H1 (cell line): ENCODE results near the gene TCF4. TPM values are rescaled to one million over a fixed set of nuclear protein-coding genes. Genes with fewer than 3 reads are reported as not detected.

Experiments used
- CTCF ChIA-PET: fragments of 300-600 bp; sonication (Branson Sonifier 250); formaldehyde crosslinking; loops from one replicate; lab custom pipeline; 2021; ENCODE audit not compliant: partially characterized antibody; lab: Charles Lee
- POLR2A ChIA-PET: fragments of 300-600 bp; sonication (Branson Sonifier 250); formaldehyde crosslinking; loops from one replicate; lab custom pipeline; 2021; ENCODE audit warnings: inconsistent platforms; ENCODE audit not compliant: partially characterized antibody; lab: Charles Lee
- DNase-seq, 2 experiments: peaks; one replicate each; pipeline versions ENCODE4 v3.0.0 to v3.0.0-alpha.2; 2010 to 2022; ENCODE audit warnings: low spot score in 2 of 2, low read depth in 1 of 2, mixed read lengths in 1 of 2
- FAIRE-seq: peaks from 2 replicates; lab custom pipeline; 2011; peaks lifted over from hg19 to GRCh38; lab: Jason Lieb, UNC
- H2AFZ ChIP-seq: 2 replicates; pipeline ENCODE4 v1.8.1; 2012; ENCODE audit warnings: low read length, inconsistent platforms
- H2AK5ac ChIP-seq: 2 replicates; pipeline ENCODE4 v1.6.1; 2013; ENCODE audit warnings: low read depth, low read length
- H2BK120ac ChIP-seq: replicated peaks from 2 replicates; pipeline ENCODE3; 2013; ENCODE audit warnings: low read depth, low read length, inconsistent platforms
- H2BK12ac ChIP-seq: 2 replicates; pipeline ENCODE4 v1.6.1; 2013; ENCODE audit warnings: low read depth, low read length
- H2BK15ac ChIP-seq: 2 replicates; pipeline ENCODE4 v1.6.1; 2013; ENCODE audit warnings: low read length
- H2BK20ac ChIP-seq: 2 replicates; pipeline ENCODE4 v1.6.1; 2013; ENCODE audit warnings: low read length
- H2BK5ac ChIP-seq: 2 replicates; pipeline ENCODE4 v1.6.1; 2013; ENCODE audit warnings: low read depth, low read length
- H3K14ac ChIP-seq: 2 replicates; pipeline ENCODE4 v1.6.1; 2013; ENCODE audit warnings: inconsistent platforms; ENCODE audit not compliant: insufficient read length
- H3K18ac ChIP-seq: 2 replicates; pipeline ENCODE4 v1.6.1; 2013; ENCODE audit warnings: low read length; ENCODE audit errors: extremely low read depth
- H3K23ac ChIP-seq: 2 replicates; pipeline ENCODE4 v1.6.1; 2013; ENCODE audit warnings: inconsistent platforms; ENCODE audit not compliant: insufficient read length
- H3K23me2 ChIP-seq: 2 replicates; pipeline ENCODE4 v1.6.1; 2013; ENCODE audit warnings: low read depth, low read length
- H3K27ac ChIP-seq: 2 replicates; pipeline ENCODE4 v1.6.1; 2011; ENCODE audit warnings: low read depth, low read length, inconsistent platforms
- H3K27me3 ChIP-seq, 4 experiments: replicated peaks in 1 of 4; 1 replicate in 1 of 4; 2 replicates in 3 of 4; pipeline versions ENCODE4 v1.6.1 to v1.8.1; 2011 to 2013; ENCODE audit warnings: low read length in 3 of 4, mild to moderate bottlenecking in 3 of 4, inconsistent platforms in 2 of 4, mixed read lengths in 2 of 4, moderate library complexity in 1 of 4; ENCODE audit not compliant: control insufficient read depth in 3 of 4, insufficient read depth in 3 of 4; ENCODE audit errors: extremely low read depth in 1 of 4
- H3K36me3 ChIP-seq, 4 experiments: 2 replicates each; pipeline versions ENCODE4 v1.6.1 to v1.8.1; 2011 to 2013; ENCODE audit warnings: mild to moderate bottlenecking in 4 of 4, low read length in 3 of 4, moderate library complexity in 2 of 4, control low read depth in 1 of 4, inconsistent platforms in 1 of 4; ENCODE audit not compliant: insufficient read depth in 4 of 4, control insufficient read depth in 2 of 4
- H3K4ac ChIP-seq: replicated peaks from 2 replicates; pipeline ENCODE3; 2013; ENCODE audit warnings: low read length, low read depth, mixed read lengths, inconsistent platforms; ENCODE audit not compliant: insufficient read length
- H3K4me1 ChIP-seq, 4 experiments: replicated peaks in 1 of 4; 1 replicate in 1 of 4; 2 replicates in 3 of 4; pipeline versions ENCODE4 v1.6.1 to v1.8.1; 2011 to 2013; ENCODE audit warnings: low read length in 3 of 4, inconsistent platforms in 2 of 4, mixed read lengths in 1 of 4; ENCODE audit not compliant: insufficient read depth in 4 of 4, control insufficient read depth in 3 of 4
- H3K4me2 ChIP-seq, 2 experiments: 2 replicates each; pipeline versions ENCODE4 v1.6.1 to v1.8.1; 2011 to 2013; ENCODE audit warnings: low read depth in 2 of 2, low read length in 2 of 2, control low read depth in 1 of 2, inconsistent platforms in 1 of 2, mild to moderate bottlenecking in 1 of 2; ENCODE audit not compliant: insufficient read depth in 1 of 2
- H3K4me3 ChIP-seq, 4 experiments: fragments of 200-600, 300-600 bp in 1 of 4; sonication (generic), shearing (Covaris generic), sonication (Bioruptor Twin) in 1 of 4; 2 replicates each; pipeline versions ENCODE4 v1.5.1 to v1.8.1; 2011 to 2016; ENCODE audit warnings: low read length in 4 of 4, low read depth in 3 of 4, control low read depth in 2 of 4, inconsistent platforms in 2 of 4, mild to moderate bottlenecking in 2 of 4, mixed read lengths in 1 of 4, moderate library complexity in 1 of 4; ENCODE audit not compliant: insufficient read depth in 2 of 4; ENCODE audit errors: extremely low read depth in 1 of 4
- H3K56ac ChIP-seq: replicated peaks from 2 replicates; pipeline ENCODE3; 2013; ENCODE audit warnings: low read depth, mild to moderate bottlenecking, mixed read lengths, low read length, inconsistent platforms; ENCODE audit not compliant: insufficient read length
- H3K79me1 ChIP-seq: 2 replicates; pipeline ENCODE4 v1.6.1; 2013; ENCODE audit warnings: low read depth, low read length, control low read depth
- H3K79me2 ChIP-seq, 2 experiments: 2 replicates each; pipeline versions ENCODE4 v1.6.1 to v1.8.1; 2012 to 2013; ENCODE audit warnings: low read length in 2 of 2, mild to moderate bottlenecking in 2 of 2, inconsistent platforms in 1 of 2; ENCODE audit not compliant: insufficient read depth in 2 of 2, control insufficient read depth in 1 of 2
- H3K9ac ChIP-seq, 4 experiments: replicated peaks in 1 of 4; 1 replicate in 1 of 4; 2 replicates in 3 of 4; pipeline versions ENCODE4 v1.6.1 to v1.8.1; 2011 to 2013; ENCODE audit warnings: low read depth in 3 of 4, low read length in 3 of 4, control low read depth in 2 of 4, mild to moderate bottlenecking in 2 of 4, moderate library complexity in 2 of 4, inconsistent platforms in 1 of 4; ENCODE audit errors: extremely low read depth in 1 of 4
- H3K9me3 ChIP-seq, 2 experiments: 2 replicates each; pipeline versions ENCODE4 v1.6.1 to v1.8.1; 2012 to 2013; ENCODE audit warnings: mild to moderate bottlenecking in 2 of 2, moderate library complexity in 2 of 2, control low read depth in 1 of 2, inconsistent platforms in 1 of 2, low read depth in 1 of 2, low read length in 1 of 2, mixed read lengths in 1 of 2; ENCODE audit not compliant: insufficient read depth in 2 of 2
- H4K20me1 ChIP-seq, 2 experiments: replicated peaks in 1 of 2; 2 replicates each; pipeline versions ENCODE3 to v1.8.1; 2011 to 2013; ENCODE audit warnings: inconsistent platforms in 2 of 2, low read length in 2 of 2, mild to moderate bottlenecking in 1 of 2; ENCODE audit not compliant: insufficient read depth in 2 of 2, control insufficient read depth in 1 of 2
- H4K5ac ChIP-seq: 2 replicates; pipeline ENCODE4 v1.6.1; 2013; ENCODE audit warnings: low read length, low read depth, mixed read lengths, inconsistent platforms; ENCODE audit not compliant: insufficient read length
- H4K8ac ChIP-seq: 2 replicates; pipeline ENCODE4 v1.8.0; 2013; ENCODE audit warnings: mild to moderate bottlenecking, moderate library complexity, low read length, inconsistent platforms; ENCODE audit not compliant: insufficient read depth; ENCODE audit errors: extremely low read depth
- H4K91ac ChIP-seq: replicated peaks from 2 replicates; pipeline ENCODE3; 2013; ENCODE audit warnings: low read length, mixed read lengths, inconsistent platforms; ENCODE audit not compliant: insufficient read length
- BRCA1 ChIP-seq: IDR thresholded peaks from 2 replicates; pipeline ENCODE4 v1.6.1; 2012; ENCODE audit warnings: low read depth, low read length, improper control_type of control experiment
- CBX5 ChIP-seq: fragments of 300-800, 300-1000 bp; sonication (generic); IDR thresholded peaks from 2 replicates; pipeline ENCODE4 v1.7.1; 2016; ENCODE audit warnings: antibody characterized with exemption, low read length, low read depth
- CHD1 ChIP-seq: IDR thresholded peaks from 2 replicates; pipeline ENCODE4 v1.6.1; 2012; ENCODE audit warnings: low read depth, low read length, improper control_type of control experiment
- GTF2F1 ChIP-seq: IDR thresholded peaks from 2 replicates; pipeline ENCODE4 v1.6.1; 2012; ENCODE audit warnings: low read depth, low read length, improper control_type of control experiment, borderline replicate concordance
- JUN ChIP-seq: IDR thresholded peaks from 2 replicates; pipeline ENCODE4 v1.6.1; 2011; ENCODE audit warnings: low read depth, mild to moderate bottlenecking, improper control_type of control experiment, low read length
- KDM1A ChIP-seq: fragments of 200-600, 300-600 bp; sonication (generic); IDR thresholded peaks from 2 replicates; pipeline ENCODE4 v1.7.1; 2016; ENCODE audit warnings: mild to moderate bottlenecking, low read length, borderline replicate concordance
- RBBP5 ChIP-seq: IDR thresholded peaks from 2 replicates; pipeline ENCODE4 v1.7.1; 2012; ENCODE audit warnings: low read depth, mild to moderate bottlenecking, inconsistent platforms, low read length, moderate library complexity, borderline replicate concordance
- SP1 ChIP-seq: IDR thresholded peaks from 2 replicates; pipeline ENCODE4 v1.6.1; 2011; ENCODE audit warnings: low read depth, low read length
- SP2 ChIP-seq: IDR thresholded peaks from 2 replicates; pipeline ENCODE4 v1.6.1; 2012; ENCODE audit warnings: mild to moderate bottlenecking, low read length, inconsistent platforms
- SP4 ChIP-seq: IDR thresholded peaks from 2 replicates; pipeline ENCODE4 v1.6.1; 2012; ENCODE audit warnings: low read length, inconsistent platforms
- TAF7 ChIP-seq: optimal IDR thresholded peaks from 2 replicates; pipeline ENCODE3; 2011; ENCODE audit warnings: low read depth, mild to moderate bottlenecking, inconsistent platforms, low read length, moderate library complexity, borderline replicate concordance
- TBP ChIP-seq: IDR thresholded peaks from 2 replicates; pipeline ENCODE4 v1.6.1; 2011; ENCODE audit warnings: low read depth, low read length, improper control_type of control experiment
- TCF12 ChIP-seq: IDR thresholded peaks from 2 replicates; pipeline ENCODE4 v1.6.1; 2011; ENCODE audit warnings: low read depth, mild to moderate bottlenecking, low read length
- ZNF274 ChIP-seq: IDR thresholded peaks from 2 replicates; pipeline ENCODE4 v1.7.0; 2012; ENCODE audit warnings: low read length, borderline replicate concordance; ENCODE audit errors: extremely low read depth
- WGBS, 2 experiments: shearing (Covaris generic) in 1 of 2; methylation state at CpG; one replicate each; pipeline versions ENCODE4 v1.1.6 to v1.1.7; 2013 to 2015; ENCODE audit warnings: low lambda C conversion rate in 2 of 2, mixed read lengths in 2 of 2, inconsistent platforms in 1 of 2, low coverage in 1 of 2, missing lambda C conversion rate in 1 of 2; ENCODE audit not compliant: insufficient replicate concordance in 2 of 2, insufficient coverage in 1 of 2, insufficient read length in 1 of 2; ENCODE audit errors: extremely low coverage in 1 of 2, missing lambda C conversion rate in 1 of 2; 5-methylcytosine and 5-hydroxymethylcytosine counted together
- polyA plus RNA-seq, 7 experiments: library from polyadenylated mRNA; depleted of rRNA in 3 of 7; stranded (reverse) in 5 of 7; unstranded in 2 of 7; fragments of >200 nt in 5 of 7; fragments of 200-250 nt in 2 of 7; gene quantifications; 1 replicate in 5 of 7; 2 replicates in 1 of 7; 4 replicates in 1 of 7; pipeline versions ENCODE4 v1.2.1 to v1.2.3, GENCODE V29; 2011 to 2013; ENCODE audit warnings: missing spikeins in 2 of 7, mixed read lengths in 2 of 7
- total RNA-seq: library from RNA; stranded (reverse); fragmentation: NEBNext Ultra II Directional; extraction: Animal tissue kit (Norgen Biotek cat#: 25700); gene quantifications from 2 replicates; pipeline ENCODE4 v1.2.1, GENCODE V29; 2021
- TF ChIP-seq, protein P1 (sequence below): IDR thresholded peaks from 2 replicates; pipeline ENCODE4 v1.6.1; 2011; ENCODE audit warnings: low read depth, mild to moderate bottlenecking, low read length; ENCODE audit not compliant: insufficient read depth

TCF4 gene
- total and polyA plus RNA-seq, 2 of the 8 experiments (the other 6 are each of a cell fraction or from before 2014, with no cell fraction given), result 59.3 to 118 TPM

DNA sequence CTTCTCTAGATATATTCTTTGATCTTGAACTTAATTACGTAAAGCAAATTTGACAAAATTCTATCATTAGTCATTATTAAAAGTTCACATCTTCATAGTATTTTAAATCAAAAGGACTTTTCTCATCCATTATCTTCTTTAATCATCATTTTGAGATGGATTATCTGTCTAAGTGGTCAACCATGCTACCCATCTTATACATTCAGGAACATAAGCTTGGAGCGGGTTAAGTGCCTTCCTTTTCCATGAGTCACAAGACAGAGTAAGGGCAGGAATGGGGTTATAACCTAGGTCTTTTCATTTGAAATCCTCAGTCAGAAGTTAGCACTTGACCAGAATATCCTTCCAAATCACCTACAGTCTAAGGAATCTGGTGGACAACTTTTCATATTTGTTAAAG, 297.1 kb downstream of the TCF4 start:
- H2AFZ ChIP-seq, result no peak overlapping the region
- no peak overlapping the region for H3K18ac ChIP-seq
- H3K27ac ChIP-seq, result no peak overlapping the region
- H2BK15ac ChIP-seq, result no peak overlapping the region
- H2BK20ac ChIP-seq, result no peak overlapping the region
- ChIA-PET CTCF (no interaction called here), POLR2A (interaction anchor here (0.5 kb wide), 2 partner anchors 586 to 900 kb away, joined by 3 read pairs; no protein-coding TSS in a partner anchor)
- no peak overlapping the region for H3K14ac ChIP-seq
- H4K20me1 ChIP-seq, result peaks cover 0 to 3% of the 10 kb centered on the region in 2 experiments
- no peaks in the 10 kb centered on the region for H3K23me2 ChIP-seq
- no peak for FAIRE-seq
- H3K4me3 ChIP-seq, result no peak overlapping the region
- H2AK5ac ChIP-seq, result no peak overlapping the region
- H3K4me2 ChIP-seq, result no peak overlapping the region
- DNase-seq, result no peak
- no peak overlapping the region for H3K56ac ChIP-seq
- H3K4me1 ChIP-seq, result peaks cover 0 to 7% (median 4%) of the 10 kb centered on the region in 4 experiments; a peak in 4 of 7 replicates
- H3K4ac ChIP-seq, result no peak overlapping the region
- no peak overlapping the region for H3K23ac ChIP-seq
- 92% methylated on average over 2 of the region's 2 CpGs; no CpG with 5 or more reads in 1 of the 2 experiments for WGBS, 2 experiments
- no peak overlapping the region for H2BK5ac ChIP-seq
- H4K5ac ChIP-seq, result no peak overlapping the region
- H3K36me3 ChIP-seq, result no peaks in the 10 kb centered on the region
- no peak overlapping the region for H2BK120ac ChIP-seq
- no peak overlapping the region for H3K9ac ChIP-seq
- no peak overlapping the region for H4K91ac ChIP-seq
- no peaks in the 10 kb centered on the region for H3K27me3 ChIP-seq
- H4K8ac ChIP-seq, result no peak overlapping the region
- H2BK12ac ChIP-seq, result no peak overlapping the region
- H3K79me2 ChIP-seq, result peaks cover 0 to 28% of the 10 kb centered on the region in 2 experiments; a peak in 2 of 4 replicates
- no peaks in the 10 kb centered on the region for H3K9me3 ChIP-seq
- H3K79me1 ChIP-seq, result peaks cover 2% of the 10 kb centered on the region; the same call in 1 of the 2 replicates
- TF ChIP-seq JUN (no peak), TAF7 (no peak), SP4 (no peak), CHD1 (no peak), KDM1A (no peak), RBBP5 (no peak), BRCA1 (no peak), TBP (no peak), TCF12 (no peak), ZNF274 (no peak), GTF2F1 (no peak), SP2 (no peak), SP1 (no peak), CBX5 (no peak)
- TF ChIP-seq, protein P1, sequence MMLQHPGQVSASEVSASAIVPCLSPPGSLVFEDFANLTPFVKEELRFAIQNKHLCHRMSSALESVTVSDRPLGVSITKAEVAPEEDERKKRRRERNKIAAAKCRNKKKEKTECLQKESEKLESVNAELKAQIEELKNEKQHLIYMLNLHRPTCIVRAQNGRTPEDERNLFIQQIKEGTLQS, result no peak
